GM18498 (cell line): ENCODE results near the gene RNF169.

ENCODE experiments used
- ATAC-seq: cut with Tn5 transposase; IDR thresholded peaks from one replicate; pipeline ENCODE4 v1.9.1; 2021; ENCODE audit warnings: mild to moderate bottlenecking, moderate library complexity; ENCODE audit not compliant: unreplicated experiment

RNF169 gene

GRCh38 chr11:74766905-74767304, 18.3 kb downstream of the RNF169 start:
- no peak for ATAC-seq

GRCh38 chr11:74768172-74768651, 19.6 kb downstream of the RNF169 start:
- ATAC-seq = peak; percentile 61

GRCh38 chr11:74769055-74769707, 20.5 kb downstream of the RNF169 start:
- no peak for ATAC-seq

- no peak for ATAC-seq
Observed at GRCh38 chr11:74770456-74770855, 21.8 kb downstream of the RNF169 start.

GRCh38 chr11:74771139-74771538, 22.5 kb downstream of the RNF169 start:
- no peak for ATAC-seq

- no peak for ATAC-seq
Observed at GRCh38 chr11:74773476-74773875, 24.8 kb downstream of the RNF169 start.

- no peak for ATAC-seq
Observed at GRCh38 chr11:74775762-74776161, 27.1 kb downstream of the RNF169 start.

GRCh38 chr11:74776546-74776945, 27.9 kb downstream of the RNF169 start:
- no peak for ATAC-seq

- ATAC-seq = no peak
Observed at GRCh38 chr11:74777038-74777437, 28.4 kb downstream of the RNF169 start.

- ATAC-seq = no peak
Observed at GRCh38 chr11:74777877-74778276, 29.2 kb downstream of the RNF169 start.

- ATAC-seq = no peak
Observed at GRCh38 chr11:74778581-74778980, 29.9 kb downstream of the RNF169 start.

GRCh38 chr11:74780248-74781005, 31.8 kb downstream of the RNF169 start:
- ATAC-seq = no peak

GRCh38 chr11:74783241-74783871, 34.7 kb downstream of the RNF169 start:
- peak; percentile 80 for ATAC-seq

- peak; percentile 55 for ATAC-seq
Observed at GRCh38 chr11:74784234-74784633, 35.6 kb downstream of the RNF169 start.

- no peak for ATAC-seq
Observed at GRCh38 chr11:74784726-74785125, 36.1 kb downstream of the RNF169 start.

GRCh38 chr11:74786574-74786973, 37.9 kb downstream of the RNF169 start:
- ATAC-seq = no peak

- no peak for ATAC-seq
Observed at GRCh38 chr11:74791333-74792100, 42.9 kb downstream of the RNF169 start.

- ATAC-seq = no peak
Observed at GRCh38 chr11:74806267-74806666, 57.6 kb downstream of the RNF169 start.

- ATAC-seq = no peak
Observed at GRCh38 chr11:74809801-74810200, 61.2 kb downstream of the RNF169 start.

- ATAC-seq = no peak
Observed at GRCh38 chr11:74815966-74816365, 67.3 kb downstream of the RNF169 start.

GRCh38 chr11:74816664-74817063, 68.0 kb downstream of the RNF169 start:
- ATAC-seq = no peak
